Bone marrow (tissue), 2 donors: ENCODE measurements around the gene KLHDC7B.

Source experiments
- DNase-seq, 2 donors: peaks; one replicate each; lab custom pipeline; 2025; lab: John Stamatoyannopoulos, UW

The KLHDC7B gene

DNA sequence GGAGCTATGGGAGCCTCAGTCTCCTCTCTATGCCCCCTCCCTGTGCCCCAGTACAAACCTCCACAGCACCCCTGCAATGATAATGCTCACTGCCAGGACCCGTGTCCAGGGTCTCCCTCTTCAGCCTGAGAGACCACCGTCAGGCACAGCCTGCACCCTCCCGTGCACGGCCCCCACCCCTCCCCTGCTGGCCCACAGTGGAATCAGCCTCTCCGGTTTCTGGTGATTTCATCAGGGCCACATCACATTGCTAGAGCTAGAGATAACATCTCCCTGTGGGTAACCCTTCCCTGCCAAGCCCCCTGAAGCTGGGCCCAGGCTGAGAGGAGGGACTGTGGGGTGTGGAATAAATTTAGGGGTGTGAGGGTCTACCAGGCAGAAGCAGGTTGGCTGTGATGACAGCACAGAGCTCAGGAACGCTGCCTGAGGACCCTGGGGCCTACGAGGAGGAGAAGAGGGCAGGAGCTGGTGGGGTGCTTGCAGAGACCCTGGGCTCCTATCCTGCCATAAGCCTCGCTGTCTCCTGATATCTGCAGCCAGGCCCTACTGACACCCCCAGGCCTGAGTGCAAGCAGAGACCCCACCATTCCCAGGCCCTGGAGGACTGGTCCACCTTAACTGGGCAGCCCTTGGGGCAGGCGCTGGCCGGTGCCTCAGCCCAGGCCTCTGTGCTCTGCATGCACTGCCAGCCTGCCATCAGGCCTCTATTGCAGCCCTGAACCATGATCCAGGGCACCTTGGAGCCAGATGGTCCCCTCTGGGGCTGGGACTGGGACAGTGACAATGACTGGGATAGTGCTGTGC, at the start of gene KLHDC7B:
TSS of gene KLHDC7B (plus strand) at position 378 of the 804 bp plus-strand sequence. CDS start at position 723, 345 bp downstream.
- DNase-seq = no peak

DNA sequence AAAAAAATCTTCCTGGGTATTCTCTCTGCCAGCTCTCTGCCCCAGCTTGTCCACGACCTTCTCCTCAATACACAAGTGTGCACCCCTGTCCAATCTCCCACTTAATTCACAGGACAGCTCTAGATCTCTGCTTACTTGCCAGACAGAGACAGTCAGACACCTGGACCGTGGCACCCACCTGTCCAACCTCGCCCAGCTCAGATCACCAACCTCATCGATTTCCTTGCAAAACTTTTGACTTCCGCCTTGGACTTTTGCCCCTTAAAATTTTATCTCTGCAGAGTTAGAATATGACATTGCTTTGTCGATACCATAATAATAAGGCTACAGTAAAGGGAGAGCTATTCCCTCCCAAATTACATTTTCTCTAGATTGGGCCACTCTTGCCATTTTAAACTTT, 48.6 kb upstream of the KLHDC7B start:
- DNase-seq = no peak

DNA sequence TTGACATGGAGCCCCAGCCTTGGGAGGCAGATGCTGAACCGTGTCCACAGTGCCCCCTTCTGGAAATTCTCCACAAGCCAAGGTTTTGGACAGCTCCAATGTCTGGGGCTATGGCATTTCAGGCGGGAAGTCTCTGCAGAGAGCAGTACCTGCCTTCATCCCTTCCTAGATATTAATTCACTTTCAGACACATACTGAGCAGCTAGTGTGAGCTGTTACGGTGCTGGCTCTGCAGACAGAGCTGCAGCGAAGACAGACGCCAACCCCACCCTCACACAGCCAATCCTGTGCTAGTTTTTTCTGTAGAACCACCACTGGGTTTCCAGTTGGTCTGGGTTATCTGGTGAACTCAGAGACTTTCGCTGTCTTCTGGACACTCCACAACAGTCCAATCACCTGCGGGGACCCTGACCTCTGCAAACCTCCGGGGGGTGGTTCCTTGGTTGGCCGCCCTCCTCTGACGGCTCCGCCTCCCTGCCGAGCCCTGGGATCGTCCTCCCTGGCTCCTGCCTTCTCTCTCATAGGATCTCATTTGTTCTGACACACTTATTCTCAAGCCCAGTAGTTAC, 47.3 kb upstream of the KLHDC7B start:
- peak in 1 of 2 donors; percentile 59 for DNase-seq

DNA sequence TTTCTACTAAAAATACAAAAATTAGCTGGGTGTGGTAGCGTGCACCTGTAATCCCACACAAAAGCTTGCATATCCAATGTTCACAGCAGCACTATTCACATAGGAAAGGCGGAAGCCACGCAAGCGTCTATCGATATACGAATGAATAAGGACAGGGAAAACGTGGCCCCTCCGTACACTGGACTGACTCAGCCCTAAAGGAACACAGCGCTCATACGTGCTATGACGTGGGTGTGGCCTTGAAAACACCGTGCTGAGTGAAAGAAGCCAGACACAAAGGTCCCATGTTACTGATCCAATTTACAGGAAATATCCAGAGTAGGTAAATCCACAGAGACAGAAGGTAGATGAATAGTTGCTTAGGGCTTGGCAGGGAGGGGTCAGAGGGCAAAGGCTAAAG, 45.2 kb upstream of the KLHDC7B start:
- no peak for DNase-seq

DNA sequence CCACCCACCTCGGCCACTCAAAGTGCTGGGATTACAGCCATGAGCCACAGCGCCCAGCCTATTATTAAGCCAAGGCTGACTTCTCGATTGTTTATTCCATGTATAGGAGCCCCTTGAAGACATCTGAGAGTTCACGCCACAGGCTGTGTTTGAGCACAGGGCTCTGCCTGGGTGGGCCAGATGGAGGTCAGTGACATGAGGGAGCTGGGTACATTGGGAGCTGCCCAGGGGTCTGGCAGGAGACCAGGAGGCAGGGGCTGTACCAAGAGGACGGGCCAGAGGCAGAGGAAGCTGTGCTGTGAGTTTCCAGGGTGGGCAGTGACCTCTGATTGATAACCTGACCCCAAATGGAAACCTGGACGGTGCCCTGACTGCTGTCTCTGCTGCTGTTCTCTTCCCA, 43.6 kb upstream of the KLHDC7B start:
- no peak for DNase-seq

DNA sequence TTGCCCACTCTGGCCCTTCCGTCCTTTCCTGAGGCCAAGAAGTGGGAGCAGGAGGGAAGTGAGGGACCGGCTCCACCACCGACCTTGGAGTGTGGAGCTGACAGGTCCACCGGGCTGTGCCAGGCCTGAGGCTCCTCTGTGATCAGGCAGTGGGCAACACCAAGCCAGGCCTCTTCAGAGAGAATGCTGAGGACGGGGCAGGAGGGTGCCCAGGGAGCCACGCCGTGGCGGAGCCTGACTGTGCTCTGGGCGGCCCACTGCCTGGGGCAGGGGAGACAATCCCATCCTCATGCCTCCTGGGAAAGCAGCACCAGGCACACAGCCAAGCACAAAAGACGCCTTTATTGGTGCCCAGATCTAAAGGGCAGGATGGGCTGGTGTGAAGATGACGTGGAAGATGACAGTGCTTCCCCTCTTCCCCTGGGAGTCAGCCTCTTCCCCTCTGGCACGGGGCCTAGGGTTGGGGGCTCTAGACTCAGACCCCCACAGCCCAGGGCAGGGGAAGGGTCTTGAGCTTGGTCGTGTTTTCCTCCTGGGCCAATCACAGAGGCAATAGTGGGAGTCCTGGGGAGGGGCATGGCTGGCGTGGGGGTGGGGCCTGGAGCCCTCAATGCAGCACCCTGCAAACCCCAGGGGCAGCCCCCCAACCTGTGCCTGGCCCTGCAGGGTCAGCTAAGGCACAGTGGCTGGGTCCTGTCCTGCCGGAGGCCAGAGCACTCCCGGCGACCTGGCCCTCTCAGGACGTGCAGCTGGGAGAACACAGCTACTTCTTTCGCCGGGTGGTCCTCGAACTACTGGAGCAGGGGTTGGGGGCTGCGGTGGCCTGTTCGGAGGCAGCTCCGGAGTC, 42.8 kb upstream of the KLHDC7B start:
- no peak for DNase-seq

DNA sequence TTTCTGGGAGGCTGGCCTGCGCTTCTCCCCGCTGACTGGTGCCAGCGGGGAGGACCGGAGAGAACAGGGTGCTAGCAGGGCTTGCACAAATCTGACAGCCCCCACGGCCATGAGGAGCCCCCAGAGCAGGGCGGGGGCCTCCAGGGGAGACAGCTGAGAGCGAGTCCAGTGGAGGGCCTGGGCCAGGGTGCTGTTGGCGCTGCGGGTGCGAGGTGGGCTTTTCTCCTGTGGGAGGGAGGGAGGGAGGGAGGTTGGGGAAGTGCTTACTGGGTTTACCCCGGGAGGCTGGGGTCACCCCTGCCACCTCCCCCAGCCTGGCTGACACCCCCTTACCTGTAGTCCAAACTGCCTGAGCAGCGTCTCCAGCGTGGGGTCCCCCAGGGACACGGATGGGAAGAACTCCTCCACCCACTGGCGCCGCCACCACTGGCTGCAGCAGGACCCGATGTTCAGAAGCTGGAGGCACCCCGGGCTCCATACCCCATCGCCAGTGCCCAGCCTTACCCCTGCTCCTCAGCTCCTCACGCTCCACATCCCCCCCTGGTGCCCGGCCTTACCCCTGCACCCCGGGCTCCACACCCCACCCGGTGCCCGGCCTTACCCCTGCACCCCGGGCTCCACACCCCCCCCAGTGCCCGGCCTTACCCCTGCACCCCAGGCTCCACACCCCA, 42.1 kb upstream of the KLHDC7B start:
- no peak for DNase-seq

DNA sequence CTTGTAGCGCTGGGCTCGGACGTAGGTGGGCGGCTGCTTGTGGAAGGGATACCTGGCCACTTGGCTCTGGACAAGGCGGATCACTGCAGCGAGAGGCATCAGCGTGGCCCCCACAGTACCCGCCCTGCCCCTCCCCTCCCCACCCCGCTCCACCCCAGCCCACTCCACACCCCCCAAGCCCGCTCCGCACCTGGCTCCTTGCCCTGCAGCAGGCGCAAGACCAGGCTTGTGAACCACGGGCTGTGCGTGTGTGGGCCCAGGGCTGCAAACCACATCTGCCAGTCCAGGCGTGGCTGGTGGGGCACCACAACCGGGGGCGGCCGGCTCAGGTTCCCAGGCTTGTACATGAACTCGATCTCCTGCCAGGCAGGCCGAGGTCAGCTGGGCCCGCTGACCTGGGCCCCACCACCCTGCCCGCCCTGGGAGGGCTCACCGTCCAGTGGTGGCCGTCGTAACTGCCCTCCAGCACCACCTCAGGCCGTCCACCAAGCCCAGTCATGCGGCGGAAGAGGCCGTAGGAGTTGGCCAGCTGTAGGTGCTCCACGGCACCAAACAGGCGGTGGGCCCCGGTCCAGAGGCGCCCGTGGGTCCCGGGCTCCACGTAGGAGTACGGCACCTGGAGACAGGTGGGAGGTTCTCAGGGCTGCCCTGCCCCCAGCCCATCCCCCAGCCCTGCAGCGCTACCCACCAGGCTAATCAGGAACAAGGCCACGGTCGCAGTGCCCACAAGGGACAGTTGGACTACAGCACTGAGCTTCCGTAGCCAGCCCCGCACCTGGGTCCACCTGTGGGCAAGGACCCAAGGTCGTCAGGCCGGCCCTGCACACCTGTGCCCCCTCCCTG, 41.1 kb upstream of the KLHDC7B start:
- no peak for DNase-seq

DNA sequence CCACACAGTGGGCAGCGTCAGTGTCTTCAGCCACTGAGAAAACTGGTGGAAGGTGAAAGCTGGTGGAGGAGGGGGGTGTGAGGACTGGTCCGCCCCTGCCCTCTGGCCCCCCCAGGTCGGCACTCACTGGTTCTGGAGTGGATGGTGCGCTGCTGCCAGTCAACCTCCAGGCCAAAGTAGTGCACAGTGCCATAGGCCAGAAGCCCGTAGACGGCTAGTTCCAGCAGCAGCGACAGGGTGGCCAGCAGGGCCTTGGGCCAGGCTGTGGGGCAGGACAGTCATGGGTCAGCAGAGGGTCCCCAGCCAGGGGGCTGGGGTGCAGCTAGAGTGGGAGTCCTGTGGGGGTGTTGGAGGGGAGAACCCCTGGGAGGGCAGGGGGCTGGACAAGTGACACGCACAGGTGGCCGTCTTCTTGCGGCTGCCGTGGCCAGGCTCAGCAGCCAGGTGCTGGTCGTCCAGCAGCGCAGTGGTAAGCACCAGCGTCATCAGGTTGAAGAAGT, 40.4 kb upstream of the KLHDC7B start:
- no peak for DNase-seq

DNA sequence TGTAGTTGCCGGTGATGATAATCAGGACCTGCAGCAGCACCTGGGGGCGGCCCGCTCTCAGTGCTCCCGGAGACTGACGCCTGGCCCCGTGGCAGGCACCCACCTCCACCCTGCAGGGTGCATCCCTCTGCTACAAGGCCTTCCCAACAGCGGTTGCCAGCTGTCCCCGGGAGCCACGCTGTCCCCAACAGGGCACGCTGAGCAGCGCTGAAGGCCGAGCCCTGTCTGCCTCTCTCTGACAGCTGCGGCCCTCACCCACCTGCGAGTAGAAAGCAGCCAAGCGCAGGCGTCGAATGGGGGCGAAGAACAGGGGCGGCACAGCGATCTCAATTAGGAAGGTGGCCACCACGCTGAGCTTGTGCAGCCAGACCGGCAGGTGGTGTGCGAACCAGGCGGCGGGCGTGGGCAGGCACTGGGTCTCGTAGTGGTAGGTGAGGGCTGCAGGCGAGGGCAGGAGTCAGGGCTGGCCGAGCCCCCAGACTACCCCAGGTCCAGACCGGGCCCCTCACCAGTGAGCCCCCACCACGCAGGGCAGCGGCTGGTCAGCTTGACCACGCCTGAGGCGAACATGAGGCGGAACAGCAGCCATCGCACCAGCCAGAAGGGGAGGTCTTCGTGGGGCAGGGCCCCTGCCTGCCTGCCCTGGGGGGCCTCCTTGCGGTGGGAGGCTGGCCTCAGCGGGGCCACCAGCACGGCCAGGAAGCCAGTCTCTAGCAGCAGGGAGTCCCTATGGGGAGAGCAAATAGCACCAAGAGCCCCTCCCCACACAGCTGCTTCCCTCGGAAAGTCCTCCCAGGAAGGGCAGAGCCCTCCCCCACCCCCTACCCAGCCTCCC, 39.7 kb upstream of the KLHDC7B start:
- no peak for DNase-seq

DNA sequence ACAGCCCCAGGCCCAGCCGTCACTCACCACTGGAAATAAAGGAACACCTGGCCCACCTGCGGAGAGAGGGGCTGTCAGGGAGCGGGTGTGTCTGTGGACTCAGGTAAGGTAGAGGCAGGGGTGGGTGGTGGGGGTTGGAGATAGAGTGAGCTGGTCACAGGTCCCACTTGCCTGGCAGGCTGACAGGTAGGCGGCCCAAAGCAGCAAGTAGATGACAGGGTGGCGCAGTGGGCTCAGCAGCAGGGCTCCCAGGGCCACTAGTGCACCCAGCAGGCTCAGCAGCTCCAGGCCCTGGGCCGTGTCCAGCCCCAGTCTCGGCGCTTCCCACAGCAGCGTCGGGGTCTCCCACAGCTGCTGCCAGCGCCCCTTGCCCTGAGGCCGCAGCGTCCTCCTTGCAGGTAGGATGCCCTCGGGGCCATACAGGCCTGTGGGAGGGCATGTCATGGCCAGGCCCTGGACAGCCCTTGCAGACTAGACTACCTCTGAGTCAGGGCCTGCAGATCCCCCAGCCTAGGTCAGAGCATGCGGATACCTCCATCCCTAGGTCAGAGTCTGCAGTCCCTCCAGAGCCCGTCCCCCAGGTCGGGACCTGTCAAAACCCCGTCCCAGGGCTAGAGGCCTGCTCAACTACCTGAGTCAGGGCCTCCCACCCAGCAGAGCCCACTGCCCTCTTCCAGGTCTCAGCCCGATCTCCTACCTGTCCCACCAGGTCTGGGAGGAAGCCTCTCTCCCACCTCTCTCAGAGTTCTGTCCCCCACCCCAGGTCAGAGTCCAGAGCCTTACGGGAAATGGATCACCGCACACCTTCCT, 38.9 kb upstream of the KLHDC7B start:
- DNase-seq = no peak

DNA sequence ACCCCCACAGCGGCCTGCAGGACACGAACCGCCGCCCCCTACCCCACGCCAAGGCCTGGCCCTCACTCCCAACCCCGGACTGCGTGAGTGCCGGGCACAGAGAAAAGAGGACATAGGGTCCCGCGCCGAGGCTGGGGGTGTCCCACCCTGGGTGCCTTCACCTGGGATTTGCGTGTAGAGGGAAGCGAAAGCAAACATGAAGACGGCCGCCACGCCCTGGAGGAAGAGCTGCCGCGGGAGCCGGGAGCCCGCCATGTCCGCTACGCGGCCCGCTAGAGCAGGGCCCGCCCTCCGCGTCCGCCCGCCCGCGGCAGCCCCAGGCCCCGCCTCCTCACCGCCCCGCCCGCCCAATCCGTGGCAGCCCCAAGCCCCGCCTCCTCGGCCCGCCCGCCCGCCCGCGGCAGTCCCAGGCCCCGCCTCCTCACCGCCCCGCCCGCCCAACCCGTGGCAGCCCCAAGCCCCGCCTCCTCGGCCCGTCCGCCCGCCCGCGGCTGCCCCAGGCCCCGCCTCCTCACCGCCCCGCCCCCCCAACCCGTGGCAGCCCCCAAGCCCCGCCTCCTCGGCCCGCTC, 38.2 kb upstream of the KLHDC7B start, which contains the start of gene LMF2:
TSS of gene LMF2 (minus strand) at position 282 of the 570 bp plus-strand sequence. CDS start at position 255, 27 bp downstream.
- peak in 1 of 2 donors; percentile 90 for DNase-seq

DNA sequence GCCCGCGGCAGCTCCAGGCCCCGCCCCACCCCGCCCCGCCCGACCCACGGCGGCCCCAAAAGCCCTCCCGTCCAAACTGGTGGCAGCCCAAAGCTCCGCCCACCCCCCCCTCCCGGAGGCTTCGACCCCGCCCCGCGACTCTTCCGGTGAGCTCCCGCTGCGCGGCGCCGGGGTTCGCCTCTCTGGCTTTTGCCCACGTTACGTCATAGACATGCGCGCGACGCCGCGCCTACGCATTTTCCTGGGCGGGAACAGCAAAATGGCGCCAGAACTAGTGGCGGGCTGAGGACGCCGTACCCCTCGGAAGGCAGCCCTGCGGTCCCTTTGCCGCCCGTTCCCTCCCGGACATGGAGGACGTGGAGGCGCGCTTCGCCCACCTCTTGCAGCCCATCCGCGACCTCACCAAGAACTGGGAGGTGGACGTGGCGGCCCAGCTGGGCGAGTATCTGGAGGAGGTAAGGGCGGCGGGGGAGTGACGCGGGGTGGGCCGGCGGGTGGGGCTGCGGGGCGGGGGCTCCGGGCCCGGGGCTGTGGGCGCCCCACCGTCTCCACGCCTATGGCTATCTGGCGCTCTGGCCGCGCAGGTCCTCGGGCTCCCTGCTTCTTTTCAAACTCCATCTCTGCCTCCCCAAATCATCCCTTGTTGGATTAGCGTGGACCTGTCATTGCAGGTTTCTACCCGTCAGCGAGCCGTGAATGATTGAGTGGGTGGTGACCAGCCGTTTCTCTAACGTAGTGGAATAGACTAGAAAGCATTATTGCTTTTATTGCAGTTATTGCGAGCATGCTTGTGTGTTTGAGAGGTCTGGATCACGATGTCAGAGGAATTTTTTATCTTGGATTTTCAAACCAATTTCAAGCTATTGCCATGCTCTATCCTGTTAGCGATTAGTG, 37.5 kb upstream of the KLHDC7B start, which contains the start of gene NCAPH2:
TSS of gene NCAPH2 (plus strand) at position 234 of the 894 bp plus-strand sequence. CDS start at position 348, 114 bp downstream.
- DNase-seq = peak; percentile 90 to 100

DNA sequence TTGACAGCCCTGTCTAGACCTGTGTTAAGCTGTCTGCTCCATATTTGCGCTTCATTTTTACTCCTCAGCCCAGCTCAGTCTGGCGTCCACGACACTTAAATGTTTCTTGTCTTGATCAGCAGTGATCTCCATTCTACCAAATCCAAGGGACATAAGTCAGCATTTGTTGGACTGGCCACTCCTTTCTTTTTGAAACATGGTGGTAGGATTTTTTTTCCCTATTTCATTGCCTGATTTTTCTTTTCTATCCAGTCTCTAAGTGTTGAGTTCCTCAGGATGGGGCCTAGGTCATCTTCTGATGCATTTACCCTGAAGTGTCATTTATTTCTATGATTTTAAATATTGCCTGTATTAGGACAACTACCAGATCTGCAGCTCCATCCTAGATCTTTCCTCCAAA, 36.8 kb upstream of the KLHDC7B start:
- DNase-seq = no peak

DNA sequence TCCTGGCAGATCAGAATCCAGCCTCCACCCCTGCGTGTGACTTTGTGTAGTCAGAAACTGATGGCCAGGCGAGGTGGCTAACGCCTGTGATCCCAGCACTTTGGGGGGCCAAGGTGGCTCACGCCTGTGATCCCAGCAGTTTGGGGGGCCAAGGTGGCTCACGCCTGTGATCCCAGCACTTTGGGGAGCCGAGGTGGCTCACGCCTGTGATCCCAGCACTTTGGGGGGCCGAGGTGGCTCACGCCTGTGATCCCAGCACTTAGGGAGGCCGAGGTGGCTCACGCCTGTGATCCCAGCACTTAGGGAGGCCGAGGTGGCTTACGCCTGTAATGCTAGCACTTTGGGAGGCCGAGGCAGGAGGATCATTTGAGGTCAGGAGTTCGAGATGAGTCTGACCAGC, 32.5 kb upstream of the KLHDC7B start:
- DNase-seq = no peak

DNA sequence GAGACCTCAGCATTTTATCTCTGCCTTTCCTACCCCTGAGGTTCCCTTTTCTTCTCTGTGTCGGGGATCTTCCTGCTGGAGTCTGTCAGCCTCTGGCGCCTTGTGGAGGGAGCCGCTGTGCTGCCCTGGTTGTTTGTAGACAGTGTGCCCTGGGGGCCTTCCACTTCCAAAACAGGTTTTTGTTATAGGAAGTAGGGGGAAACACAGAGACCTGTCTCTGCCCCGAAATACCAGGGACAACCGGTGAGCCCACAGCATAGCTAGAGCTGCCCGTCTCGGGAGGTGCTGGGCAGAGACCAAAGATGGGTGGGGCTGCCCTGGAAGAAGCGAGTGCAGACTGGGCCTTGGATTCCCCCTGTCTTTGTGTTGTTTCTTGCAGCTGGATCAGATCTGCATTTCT, 29.6 kb upstream of the KLHDC7B start:
- DNase-seq = no peak

DNA sequence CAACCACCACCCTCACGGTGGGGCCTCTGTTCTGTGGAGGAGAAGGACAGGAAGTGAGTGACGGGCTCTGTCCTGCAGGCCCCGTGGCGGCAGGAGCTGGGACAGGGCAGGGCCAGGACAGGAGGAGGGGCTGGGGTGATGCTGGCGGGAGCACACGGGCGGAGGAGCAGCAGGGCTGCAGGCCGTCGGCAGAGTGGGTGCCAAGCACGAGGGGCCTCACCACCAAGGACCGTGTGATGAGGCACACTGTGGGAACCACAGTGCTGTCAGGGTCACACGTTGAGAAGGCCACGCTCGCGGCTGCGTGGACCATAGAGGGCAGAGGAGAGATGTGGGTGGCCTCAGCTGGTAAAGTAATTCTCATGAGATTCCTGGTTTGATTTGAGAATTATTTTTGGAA, 28.8 kb upstream of the KLHDC7B start:
- no peak for DNase-seq
